ENCODE measurements around the gene ALAD.
"Not testable (repeated sequence)": the region's sequence is repeated elsewhere in the genome, so short reads cannot be mapped to it uniquely, and the experiment has no call there.

Gene ALAD

GRCh38 chr9:113401027-113401792 lies at the start of gene ALAD:
Gene ALAD, minus strand, starts transcription at chr9:113401284. Its CDS starts 7,725 bp downstream, at chr9:113393559.
- H3K4me3 ChIP-seq (ENCODE audit: low read depth, low read length), result peak within 1 kb of the TSS; percentile 88
- peak; percentile 99 for DNase-seq (ENCODE audit: low read depth, low spot score)
- TF ChIP-seq CTCF (IDR thresholded peaks at IDR 0.05; ENCODE audit: low read depth, low read length), result peak; percentile 95
- in situ Hi-C loops (cut with HindIII; ENCODE audit: low sequenced_read_pairs), result loop anchor here (25.0 kb wide), 1 partner anchor 261 kb away; no protein-coding TSS in a partner anchor

- DNase-seq (ENCODE audit: low read depth, low spot score), result no peak
- no peak for TF ChIP-seq CTCF (IDR thresholded peaks at IDR 0.05; ENCODE audit: low read depth, low read length)
- in situ Hi-C loops (cut with HindIII; ENCODE audit: low sequenced_read_pairs), result no loop called here
- no peak overlapping the region for H3K4me3 ChIP-seq (ENCODE audit: low read depth, low read length)
Observed at GRCh38 chr9:113449376-113449775, 48.3 kb upstream of the ALAD start.

GRCh38 chr9:113446323-113446740 lies 45.2 kb upstream of the ALAD start:
- in situ Hi-C loops (cut with HindIII; ENCODE audit: low sequenced_read_pairs), result no loop called here
- DNase-seq (ENCODE audit: low read depth, low spot score), result peak; percentile 69
- TF ChIP-seq CTCF (IDR thresholded peaks at IDR 0.05; ENCODE audit: low read depth, low read length), result peak; percentile 46
- no peak overlapping the region for H3K4me3 ChIP-seq (ENCODE audit: low read depth, low read length)

- TF ChIP-seq CTCF (IDR thresholded peaks at IDR 0.05; ENCODE audit: low read depth, low read length), result no peak
- in situ Hi-C loops (cut with HindIII; ENCODE audit: low sequenced_read_pairs), result no loop called here
- no peak for DNase-seq (ENCODE audit: low read depth, low spot score)
- no peak overlapping the region for H3K4me3 ChIP-seq (ENCODE audit: low read depth, low read length)
Observed at GRCh38 chr9:113444736-113445135, 43.7 kb upstream of the ALAD start.

GRCh38 chr9:113437716-113438115 lies 36.6 kb upstream of the ALAD start:
- DNase-seq (ENCODE audit: low read depth, low spot score); in situ Hi-C loops (cut with HindIII; ENCODE audit: low sequenced_read_pairs); H3K4me3 ChIP-seq (ENCODE audit: low read depth, low read length): not testable (repeated sequence)

- in situ Hi-C loops (cut with HindIII; ENCODE audit: low sequenced_read_pairs), result no loop called here
- no peak overlapping the region for H3K4me3 ChIP-seq (ENCODE audit: low read depth, low read length)
- TF ChIP-seq CTCF (IDR thresholded peaks at IDR 0.05; ENCODE audit: low read depth, low read length), result no peak
- peak; percentile 17 for DNase-seq (ENCODE audit: low read depth, low spot score)
Observed at GRCh38 chr9:113436728-113437515, 35.8 kb upstream of the ALAD start.

GRCh38 chr9:113431191-113431590 lies 30.1 kb upstream of the ALAD start:
- DNase-seq (ENCODE audit: low read depth, low spot score), result no peak
- H3K4me3 ChIP-seq (ENCODE audit: low read depth, low read length), result no peak overlapping the region
- no peak for TF ChIP-seq CTCF (IDR thresholded peaks at IDR 0.05; ENCODE audit: low read depth, low read length)
- in situ Hi-C loops (cut with HindIII; ENCODE audit: low sequenced_read_pairs), result no loop called here
